HG03045 (cell line): ENCODE results near the gene NCAM2.

Experiments
- ATAC-seq: cut with Tn5 transposase; IDR thresholded peaks from one replicate; pipeline ENCODE4 v1.9.1; 2021; ENCODE audit warnings: mild to moderate bottlenecking, moderate library complexity; ENCODE audit not compliant: unreplicated experiment

Gene NCAM2

DNA sequence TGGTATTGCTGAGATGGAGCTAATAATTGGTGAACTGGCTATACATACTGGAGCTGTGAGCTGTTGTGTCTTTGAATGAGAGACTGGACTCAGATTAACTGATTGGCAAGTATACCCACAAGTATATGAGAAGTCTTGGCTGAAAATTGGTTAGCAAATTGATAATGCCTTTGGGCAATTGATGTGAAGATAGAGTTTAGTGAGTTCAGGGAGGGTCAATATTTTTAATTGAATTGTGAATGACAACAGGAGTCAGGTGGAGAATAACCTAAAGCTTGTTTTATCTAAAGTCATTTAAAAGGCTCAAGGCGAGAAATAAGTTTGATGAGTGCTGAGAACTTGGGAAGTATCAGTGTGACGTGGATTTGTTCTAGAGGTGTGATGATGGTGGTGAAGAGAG is 27.5 kb downstream of the NCAM2 start:
- ATAC-seq, result no peak

DNA sequence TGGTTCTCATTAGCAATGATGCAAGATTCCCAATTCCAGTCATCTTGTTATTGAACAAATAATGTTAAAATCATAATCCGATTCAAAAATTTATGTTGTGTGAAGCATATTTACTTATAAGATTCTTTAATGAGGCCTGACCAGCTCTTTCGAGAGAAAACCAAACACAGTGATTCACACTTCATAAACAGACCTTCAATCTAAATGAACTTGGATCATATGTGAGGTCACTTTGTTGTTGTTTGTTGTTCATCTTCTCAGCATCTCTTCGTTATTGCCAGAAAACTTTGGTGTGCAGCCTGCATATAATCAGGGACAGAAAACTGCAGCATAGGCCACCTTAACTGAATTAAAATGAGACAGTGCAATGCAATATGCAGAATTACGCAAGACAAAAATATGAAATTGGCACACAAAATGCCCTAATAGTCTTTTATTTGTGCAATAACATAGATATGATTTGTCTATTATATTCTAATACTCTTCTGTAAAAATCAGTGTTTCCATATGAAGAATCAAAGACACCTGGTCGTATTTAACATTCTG is 30.1 kb downstream of the NCAM2 start:
- no peak for ATAC-seq

DNA sequence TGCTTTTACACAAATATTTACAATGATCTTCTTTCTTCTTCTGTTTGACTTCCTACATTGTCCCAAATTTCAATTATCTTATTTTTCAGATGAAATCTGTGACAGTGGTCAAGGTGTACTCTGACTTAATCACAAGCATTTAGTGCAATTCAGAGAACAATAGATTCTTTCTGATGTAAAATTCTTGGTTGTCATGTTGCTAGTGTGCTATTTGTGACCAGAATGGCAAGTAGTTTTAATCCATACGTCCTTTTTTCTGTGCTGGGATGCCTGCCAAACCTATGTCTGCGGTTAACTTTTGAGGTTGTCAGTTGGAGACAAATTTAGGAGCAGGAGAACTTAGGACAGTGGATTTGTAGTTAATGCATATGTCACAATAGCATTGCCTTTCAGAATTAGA is 31.0 kb downstream of the NCAM2 start:
- no peak for ATAC-seq

DNA sequence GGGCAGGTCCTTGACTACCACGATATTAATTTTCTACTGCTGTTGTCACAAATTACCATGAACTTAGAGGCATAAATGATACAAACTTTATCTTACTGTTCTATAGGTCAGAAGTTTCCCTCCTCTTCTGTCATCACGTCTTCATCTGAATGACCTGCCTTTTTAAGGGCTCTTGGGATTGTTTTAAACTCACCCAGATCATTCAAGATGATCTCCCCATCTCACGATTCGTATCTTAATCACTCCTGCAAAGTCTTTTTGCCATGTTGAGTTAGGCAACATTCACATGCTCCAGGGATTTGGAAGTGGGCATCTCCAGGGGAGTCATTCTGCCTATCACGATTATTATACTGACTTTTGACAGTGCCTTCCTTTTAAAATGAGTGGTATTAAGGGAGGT is 32.1 kb downstream of the NCAM2 start:
- ATAC-seq, result no peak

DNA sequence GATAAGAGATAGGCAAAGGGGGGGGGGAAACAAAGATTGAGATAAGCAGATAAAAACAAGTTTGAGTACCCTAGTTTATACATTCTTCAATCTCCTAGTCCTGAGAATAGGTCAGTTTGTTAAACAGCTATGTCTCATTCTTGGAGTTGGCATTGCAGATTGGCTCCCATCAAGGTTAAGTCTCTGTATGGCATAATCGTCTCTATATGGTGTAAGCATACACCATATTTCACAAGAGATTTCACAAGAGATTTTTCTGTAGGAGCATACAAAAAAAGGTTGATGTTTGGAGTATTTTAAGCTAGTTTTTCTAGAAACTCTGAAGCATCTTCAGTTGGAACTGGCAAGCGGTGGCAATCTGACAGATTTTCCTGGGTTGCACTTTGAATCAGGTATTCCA is 35.8 kb downstream of the NCAM2 start:
- no peak for ATAC-seq

DNA sequence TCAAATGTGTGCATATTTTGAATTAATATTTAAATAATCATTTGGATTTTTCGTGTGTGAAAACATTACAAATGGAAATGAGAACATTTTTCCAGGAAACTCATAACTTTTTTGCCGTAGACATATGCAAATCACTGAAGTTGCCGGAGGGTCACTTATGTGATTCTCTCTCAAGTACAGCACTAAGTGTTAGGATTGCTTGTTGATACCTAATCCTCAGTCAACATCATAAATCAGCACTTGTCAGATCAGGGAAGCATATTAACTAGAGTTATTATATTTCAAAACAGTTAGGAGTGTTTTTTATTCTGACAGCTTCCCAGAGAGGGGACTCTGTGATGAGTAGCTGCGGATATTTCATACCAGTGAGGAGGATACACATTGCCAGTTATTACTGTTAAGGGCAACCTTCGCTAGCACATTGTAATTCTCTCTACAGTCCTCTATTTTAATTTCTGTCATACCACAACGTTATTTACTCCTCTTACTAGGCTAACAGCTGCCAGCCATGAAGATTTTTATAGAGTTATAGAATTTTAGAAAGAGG is 41.5 kb downstream of the NCAM2 start:
- ATAC-seq, result no peak

DNA sequence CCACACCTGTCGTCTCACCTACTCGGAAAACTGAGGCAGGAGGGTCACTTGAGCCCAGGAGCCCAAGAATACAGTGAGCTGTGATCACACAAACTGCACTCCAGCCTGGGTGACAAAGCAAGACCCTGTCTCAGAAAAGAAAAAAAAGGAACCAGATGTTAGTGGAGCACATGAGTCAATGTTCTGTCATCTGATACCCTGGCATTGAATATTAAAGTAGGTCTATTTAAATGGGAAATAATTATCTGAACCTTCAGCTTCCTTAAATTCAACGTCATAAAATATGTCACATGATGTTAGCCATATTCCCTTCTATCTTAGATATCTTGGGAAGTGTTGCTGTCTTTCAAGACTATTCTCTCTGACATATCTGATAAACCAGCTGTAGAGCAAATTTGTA is 47.3 kb downstream of the NCAM2 start:
- no peak for ATAC-seq

DNA sequence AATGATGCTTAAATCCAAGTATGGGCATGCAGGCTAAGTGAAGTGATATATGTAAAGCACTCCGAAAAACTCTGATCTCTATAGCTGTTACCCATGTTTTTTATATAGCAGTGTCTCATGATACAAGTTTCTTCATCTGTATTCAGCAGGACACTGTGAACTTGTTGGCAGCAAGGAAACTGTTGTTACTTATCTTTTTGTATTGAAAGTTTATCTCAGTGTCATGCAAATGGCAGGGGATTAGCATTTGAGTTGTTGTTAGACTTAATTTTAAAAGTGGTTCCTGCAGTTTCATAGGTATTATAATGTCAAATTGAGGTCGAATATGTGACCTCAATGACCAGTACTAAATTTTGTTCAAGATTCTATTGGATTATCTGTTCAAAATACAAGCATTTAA is 47.9 kb downstream of the NCAM2 start:
- no peak for ATAC-seq

DNA sequence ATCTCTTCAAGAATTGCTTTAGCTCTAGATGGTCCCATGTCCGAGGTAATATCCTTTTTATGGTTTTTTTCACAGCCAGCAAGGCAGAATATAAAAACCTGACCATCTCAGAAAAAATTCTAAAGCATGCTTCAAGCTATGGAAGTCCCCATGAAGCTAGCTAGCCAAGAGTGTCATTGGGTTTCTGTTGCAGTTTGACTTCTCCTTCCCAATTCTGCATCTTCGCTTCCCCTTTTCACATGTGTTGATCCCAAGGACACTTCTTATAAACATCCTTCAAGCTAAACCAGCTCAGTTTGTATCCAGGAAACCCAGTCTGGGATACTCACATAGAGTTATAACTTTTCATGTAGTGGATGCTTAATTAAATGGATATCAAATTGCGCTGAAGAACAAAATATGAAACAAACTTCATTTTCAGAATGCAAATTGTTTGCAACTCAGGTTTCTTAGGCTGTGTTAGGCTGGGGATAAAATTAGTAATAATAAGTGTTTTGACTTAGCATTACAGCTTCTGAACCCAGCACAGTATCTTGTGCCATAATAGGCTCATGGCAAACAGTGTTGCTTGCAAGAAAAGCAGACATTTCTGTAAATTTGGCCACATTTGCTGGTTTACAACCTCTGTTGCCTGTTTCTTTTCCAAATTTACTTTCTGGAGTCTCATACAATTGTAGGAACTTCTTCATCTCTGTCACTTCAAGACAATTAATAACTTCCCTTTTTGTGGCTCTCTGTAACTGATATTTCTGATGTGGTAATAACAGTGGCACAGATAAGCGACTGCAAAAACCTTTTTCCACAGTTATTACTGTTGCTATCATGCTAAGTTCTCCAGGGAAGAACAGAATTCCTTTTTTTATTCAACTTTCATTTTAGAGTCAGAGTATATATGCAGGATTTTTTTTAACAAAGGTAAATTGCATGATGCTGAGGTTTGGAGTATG is 53.2 kb downstream of the NCAM2 start:
- ATAC-seq, result no peak

DNA sequence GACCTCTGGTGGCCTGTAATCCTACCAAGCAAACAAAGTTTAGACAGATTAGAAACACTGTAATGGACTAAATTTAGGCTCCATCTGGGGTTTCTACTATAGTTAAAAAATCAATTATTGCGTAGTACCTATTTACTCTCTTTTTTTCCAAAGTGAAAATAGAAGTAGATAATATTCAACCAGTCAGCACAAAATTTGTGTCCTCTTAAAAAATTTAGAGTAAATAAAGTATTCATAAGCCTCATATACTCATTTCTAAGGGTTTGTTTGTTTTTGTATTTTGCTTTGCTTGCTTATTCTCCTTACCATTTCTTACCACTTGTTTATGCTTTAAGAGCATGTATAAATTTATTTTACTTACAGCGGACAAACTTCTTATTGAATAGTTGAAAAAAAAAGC is 54.5 kb downstream of the NCAM2 start:
- no peak for ATAC-seq

DNA sequence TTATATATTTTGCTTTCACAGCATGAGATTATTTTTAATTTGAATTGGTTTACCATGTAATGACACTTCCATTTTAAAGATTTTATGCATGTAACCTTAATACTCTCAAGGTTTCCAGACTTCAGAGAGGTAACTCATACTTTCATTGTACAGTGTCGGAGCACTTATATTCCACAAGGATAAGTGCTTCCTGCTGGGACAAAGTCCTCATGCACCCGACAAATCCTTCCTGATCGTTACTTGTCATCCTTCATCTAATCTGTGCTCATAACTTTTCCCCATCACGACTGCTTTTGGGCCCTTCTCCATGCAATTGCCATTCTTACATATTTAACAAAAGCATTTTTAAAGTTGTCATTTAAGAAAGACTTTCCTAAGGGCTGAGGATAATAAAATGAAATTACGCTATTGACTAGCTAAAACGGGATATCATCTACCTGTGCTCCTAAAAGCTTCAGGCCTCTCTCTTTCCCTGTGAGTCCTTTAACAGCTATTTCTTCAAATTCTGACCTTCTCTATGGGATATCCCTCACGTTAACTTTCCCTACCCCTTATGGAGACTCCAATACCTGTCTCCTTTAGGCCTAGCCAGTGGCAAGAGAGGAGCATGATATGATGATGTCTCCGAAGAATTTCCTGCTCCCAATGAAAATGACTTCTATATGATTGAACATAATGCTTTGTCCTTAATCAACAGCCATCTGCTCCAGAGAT is 59.3 kb downstream of the NCAM2 start:
- no peak for ATAC-seq

DNA sequence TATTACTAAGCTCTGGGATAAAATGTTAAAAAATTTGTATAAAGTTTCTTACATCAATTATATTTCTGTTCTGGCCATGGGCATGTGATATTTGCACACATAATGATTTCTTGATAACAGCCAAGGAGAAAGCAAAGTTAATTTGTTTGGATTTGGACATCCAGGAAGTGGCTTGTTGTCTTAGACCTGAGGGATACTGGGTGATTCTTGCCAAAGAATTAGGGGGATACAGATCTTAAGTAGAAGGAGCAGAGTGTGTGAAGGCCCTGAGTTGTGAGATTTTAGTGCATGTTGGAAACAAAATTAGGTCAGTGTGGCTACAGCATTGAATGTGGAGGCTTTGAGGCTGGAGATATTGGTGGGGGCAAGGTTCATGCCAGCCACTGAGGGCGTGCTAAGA is 65.6 kb downstream of the NCAM2 start:
- no peak for ATAC-seq

DNA sequence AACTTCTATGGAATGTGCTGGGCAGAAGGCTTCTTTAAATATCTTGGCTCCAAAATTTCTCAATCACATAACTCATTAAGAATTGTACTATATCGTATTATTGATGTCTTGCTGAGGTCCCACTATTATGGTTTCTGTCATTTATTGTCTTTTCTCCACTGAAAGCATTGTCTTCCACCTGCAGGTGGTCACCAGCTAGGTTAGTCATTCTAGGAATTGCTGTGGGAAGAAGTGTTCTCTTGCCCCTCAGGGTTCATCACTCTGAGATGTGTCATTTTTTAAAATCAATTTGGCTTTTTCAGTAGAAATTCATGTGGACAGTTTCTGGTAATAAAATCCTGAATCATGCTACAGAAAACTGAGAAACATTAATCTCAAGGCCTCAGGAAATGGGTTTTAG is 66.1 kb downstream of the NCAM2 start:
- ATAC-seq, result no peak

DNA sequence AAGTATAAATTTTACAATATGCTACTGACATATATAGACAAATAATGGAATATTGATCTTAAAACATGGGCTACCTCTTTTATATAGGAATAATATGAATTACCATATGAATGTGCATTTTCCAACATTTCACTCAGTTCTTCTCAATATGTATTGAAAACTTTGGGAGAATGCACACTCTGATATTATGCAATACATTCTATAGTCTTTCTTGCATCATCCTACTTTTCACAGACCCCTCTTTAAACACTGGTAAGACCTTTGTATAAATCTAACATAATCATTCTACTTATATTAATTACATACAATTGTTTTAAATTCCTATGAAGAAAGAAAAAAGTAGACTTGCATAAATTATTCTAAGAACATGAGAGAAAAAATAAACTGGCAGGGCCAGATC is 69.2 kb downstream of the NCAM2 start:
- no peak for ATAC-seq

DNA sequence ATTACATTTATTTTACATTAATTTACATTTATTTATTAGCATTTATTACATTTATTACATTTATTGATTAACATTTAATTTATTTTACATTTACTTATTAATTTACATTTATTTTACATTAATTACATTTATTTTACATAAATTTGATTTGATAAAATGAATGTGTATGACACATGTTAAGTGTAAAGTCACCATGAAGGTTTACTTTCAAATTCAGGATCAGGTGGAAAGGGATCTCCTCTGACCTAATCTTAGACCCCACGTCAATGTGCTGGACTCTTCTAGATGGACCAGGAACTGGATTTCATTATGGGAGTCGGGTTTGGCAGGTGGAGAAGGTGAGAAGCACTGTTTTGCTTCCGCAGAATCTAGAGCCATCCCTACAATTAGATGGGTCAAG is 76.1 kb downstream of the NCAM2 start:
- ATAC-seq, result no peak

DNA sequence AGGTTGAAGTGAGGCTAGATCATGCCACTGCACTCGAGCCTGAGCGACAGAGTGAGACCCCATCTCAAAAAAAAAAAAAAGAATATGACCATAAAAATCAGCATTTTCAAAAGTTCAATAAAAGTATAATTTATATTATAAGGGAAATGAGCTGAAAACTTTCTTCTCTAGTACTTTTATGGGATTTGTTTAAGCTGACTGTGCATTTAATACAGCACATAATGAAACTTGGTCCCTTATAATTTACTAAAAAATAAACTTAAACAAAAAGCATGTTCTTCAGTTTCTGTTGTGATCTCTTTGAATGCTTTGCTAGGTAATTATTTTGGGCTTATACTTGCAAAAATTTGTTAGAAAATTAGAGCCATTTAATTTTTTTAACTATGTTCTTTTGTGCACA is 77.8 kb downstream of the NCAM2 start:
- ATAC-seq, result no peak

DNA sequence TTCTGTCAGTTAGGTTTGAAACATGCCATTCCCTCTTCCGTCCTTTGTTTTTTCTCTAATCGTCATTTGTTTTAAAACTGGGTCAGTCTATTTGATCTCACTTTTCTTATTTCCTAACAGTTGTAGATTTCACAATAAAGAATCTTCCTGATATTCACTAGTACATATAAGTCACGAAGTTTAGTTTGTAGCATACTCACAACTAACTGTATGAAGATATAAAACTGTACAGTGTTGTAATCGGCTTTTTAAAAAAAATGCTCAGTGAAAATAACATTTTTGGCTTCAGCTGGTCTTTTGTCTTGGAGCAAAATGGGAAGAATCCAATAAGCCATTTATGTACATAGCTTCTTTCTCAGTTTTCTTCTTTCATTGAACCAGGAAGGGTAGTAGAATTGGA is 78.3 kb downstream of the NCAM2 start:
- no peak for ATAC-seq

DNA sequence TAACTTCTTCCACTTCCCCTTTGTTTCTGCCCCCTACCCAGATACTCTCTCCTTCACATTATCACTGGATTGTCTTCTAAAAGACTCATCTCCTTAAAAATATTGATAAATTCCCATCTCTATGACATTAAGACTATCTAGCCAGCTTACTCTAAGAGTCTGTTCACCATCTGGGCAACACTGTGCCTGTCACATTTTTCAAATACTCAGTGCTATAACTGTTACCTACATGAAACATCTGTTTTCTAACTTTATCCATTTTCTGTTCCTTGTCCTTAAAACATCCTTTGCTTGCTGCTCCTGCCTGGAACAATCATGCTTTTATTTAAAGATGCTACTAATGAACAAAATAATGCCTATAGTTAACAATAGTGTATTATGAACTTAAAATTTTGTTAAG is 81.4 kb downstream of the NCAM2 start:
- no peak for ATAC-seq

DNA sequence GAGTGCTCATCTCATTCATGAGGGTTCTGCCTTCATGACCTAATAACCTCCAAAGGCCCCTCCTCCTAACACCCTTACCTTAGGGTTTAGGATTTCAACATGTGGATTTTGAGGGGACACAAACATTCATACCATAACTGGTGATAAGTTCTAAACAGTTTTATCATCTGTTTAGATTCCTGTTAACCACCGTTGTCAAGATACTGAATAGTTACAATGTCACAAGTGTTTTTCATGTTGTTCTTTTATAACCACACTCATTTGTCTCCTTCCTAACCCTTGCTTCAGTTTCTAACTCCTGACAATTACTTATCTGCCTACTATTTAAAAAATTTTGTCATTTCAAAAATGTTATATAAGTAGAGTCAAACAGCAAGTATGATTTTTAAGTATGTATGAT is 86.0 kb downstream of the NCAM2 start:
- no peak for ATAC-seq

DNA sequence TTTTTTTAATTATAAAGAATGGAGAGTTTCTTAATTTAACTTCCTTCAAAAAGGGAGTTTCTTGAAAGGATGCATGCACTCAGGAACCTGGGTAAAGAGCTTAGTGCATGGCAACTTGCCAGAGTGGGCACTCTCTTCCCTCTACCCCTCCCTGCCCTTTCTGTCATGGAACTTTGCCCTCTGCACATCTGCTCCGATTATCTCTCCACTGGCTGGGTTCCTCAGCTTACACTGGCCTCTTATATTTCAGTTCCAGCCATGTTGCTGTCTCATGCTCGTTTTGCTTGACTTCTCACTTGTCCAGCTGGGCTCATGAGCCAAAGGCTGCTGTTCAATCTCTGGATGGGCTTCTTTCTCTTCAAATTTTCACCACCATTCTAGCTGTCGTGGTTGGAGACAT is 87.0 kb downstream of the NCAM2 start:
- ATAC-seq, result no peak

DNA sequence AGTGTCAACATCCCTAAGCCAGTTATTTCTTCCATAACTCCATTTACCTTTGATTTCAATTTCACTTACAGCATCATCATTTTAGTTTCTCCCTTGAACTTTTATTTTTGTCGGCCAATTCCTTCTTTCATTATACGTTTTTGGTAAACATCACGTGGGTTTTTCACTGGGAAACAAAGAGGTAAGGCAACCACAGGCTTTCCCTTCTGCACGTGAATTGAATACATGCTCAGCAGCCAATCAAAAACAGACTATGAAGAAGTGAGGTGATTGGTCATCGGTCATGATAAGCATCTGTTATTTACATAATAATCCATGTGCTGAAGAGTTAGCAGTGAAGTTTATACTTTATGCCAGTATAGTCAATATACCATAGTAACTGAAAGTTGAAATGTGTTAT is 98.7 kb downstream of the NCAM2 start:
- ATAC-seq, result no peak

DNA sequence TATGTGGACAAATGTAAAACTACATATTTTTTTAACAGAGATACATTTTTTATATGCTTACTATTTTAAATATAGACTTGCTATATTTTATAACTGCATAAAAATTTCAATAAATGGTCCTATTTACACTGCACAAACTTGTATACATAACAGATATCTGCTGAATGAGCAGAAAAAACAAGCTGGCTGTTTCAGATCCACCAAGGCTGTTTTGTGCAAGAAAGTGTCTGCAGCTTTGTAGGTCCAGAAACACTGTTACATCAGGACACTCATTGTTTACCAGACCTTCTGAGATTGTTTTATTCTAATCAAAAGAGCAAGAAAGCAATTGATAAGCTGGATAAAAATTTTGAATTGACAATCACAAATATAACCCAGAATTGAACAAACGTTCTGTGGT is 99.3 kb downstream of the NCAM2 start:
- no peak for ATAC-seq
